DOHH2 (cell line): ENCODE measurements around the gene SLC39A1.

Experiments used
- CTCF ChIP-seq: fragments of 200-600 bp; sonication (generic); IDR thresholded peaks from one replicate; pipeline ENCODE4 v1.5.1; 2014; ENCODE audit warnings: antibody characterized with exemption, mild to moderate bottlenecking, low read depth, low read length; ENCODE audit not compliant: poor library complexity, severe bottlenecking
- EZH2phosphoT487 ChIP-seq: fragments of 200-600 bp; sonication (generic); IDR thresholded peaks from 2 replicates; pipeline ENCODE4 v1.6.1; 2017; ENCODE audit warnings: borderline replicate concordance, mild to moderate bottlenecking, antibody characterized with exemption, low read length, moderate library complexity, mixed read lengths

DNA sequence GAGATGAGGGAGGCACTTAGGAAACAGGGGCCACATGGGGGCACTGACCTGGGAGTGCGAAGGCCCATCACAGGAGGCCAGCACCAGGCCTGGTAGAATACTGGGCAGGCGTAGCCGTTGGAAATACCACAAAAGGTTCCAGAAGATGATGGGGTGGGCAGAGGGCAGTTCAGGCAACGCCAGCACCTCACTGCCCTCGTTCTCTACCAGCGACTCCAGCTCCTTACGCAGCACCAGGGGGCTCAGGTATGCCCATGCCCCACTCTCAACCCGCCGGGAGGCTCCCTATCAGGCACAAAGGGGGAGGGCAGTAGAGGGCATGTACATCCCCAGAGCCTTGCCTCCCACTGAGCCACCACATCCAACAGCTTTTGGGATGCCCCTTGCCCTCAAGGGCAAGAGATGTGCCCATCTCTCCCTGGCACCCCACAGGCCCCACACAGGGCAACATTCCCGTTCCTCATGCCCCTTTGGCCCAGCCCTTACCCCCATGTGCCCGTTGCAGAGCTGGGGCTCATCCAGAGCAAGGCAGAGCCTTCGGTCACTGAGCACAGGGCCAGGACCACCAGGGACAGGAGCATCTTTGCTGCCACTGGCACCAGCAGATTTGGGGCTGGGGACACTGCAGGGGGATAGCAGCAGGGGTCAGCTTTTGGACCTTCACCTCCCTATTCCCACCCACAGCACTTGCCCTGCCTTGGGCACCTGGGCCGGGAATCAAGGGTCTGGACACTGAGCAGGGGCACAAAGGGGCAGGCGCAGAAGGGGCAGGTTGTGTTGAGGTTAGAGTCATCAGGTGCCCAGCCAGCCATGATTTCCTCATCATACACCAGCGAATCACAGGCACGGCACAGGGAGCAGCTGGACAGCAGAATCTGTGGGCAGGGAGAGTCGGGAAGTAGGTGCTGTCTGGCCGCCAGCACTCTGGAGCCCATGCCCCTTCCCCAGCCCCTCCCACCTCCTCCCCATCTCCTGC is 30.9 kb downstream of the SLC39A1 start:
- TF ChIP-seq CTCF, result no peak
- TF ChIP-seq EZH2phosphoT487, result no peak
